Loucy (cell line): ENCODE data around the gene SMYD5.

ENCODE experiments used
- H2AFZ ChIP-seq: fragments of 200-600 bp; sonication (generic); 2 replicates; pipeline ENCODE4 v1.6.0; 2016; ENCODE audit warnings: antibody characterized with exemption, mild to moderate bottlenecking, low read length, moderate library complexity
- H3F3A ChIP-seq: fragments of 200-600 bp; 2 replicates; pipeline ENCODE4 v1.6.0; 2016; ENCODE audit warnings: antibody characterized with exemption, low read depth, mild to moderate bottlenecking
- H3K27me3 ChIP-seq: fragments of 200-600 bp; sonication (generic); 2 replicates; pipeline ENCODE4 v1.6.1; 2014; ENCODE audit warnings: low read length, mild to moderate bottlenecking; ENCODE audit not compliant: insufficient read depth, poor library complexity, severe bottlenecking
- H3K36me3 ChIP-seq: fragments of 200-600 bp; sonication (generic); 2 replicates; pipeline ENCODE4 v1.6.1; 2016; ENCODE audit warnings: low read length; ENCODE audit not compliant: insufficient read depth
- H3K4me1 ChIP-seq: fragments of 200-600 bp; sonication (generic); 2 replicates; pipeline ENCODE4 v1.5.1; 2014; ENCODE audit warnings: low read length, mild to moderate bottlenecking; ENCODE audit not compliant: insufficient read depth, poor library complexity, severe bottlenecking
- H3K4me2 ChIP-seq: fragments of 200-600 bp; sonication (generic); 2 replicates; pipeline ENCODE4 v1.6.0; 2014; ENCODE audit warnings: antibody characterized with exemption, low read length, low read depth, mild to moderate bottlenecking; ENCODE audit not compliant: poor library complexity, severe bottlenecking
- H3K4me3 ChIP-seq: fragments of 200-600 bp; sonication (generic); 2 replicates; pipeline ENCODE4 v1.5.1; 2014; ENCODE audit warnings: low read length, mild to moderate bottlenecking, mixed read lengths; ENCODE audit not compliant: poor library complexity, severe bottlenecking
- H3K79me2 ChIP-seq: fragments of 200-600 bp; sonication (generic); 2 replicates; pipeline ENCODE4 v1.6.1; 2014; ENCODE audit warnings: low read length; ENCODE audit not compliant: insufficient read depth
- H3K9ac ChIP-seq: fragments of 200-600 bp; sonication (generic); 2 replicates; pipeline ENCODE4 v1.6.0; 2014; ENCODE audit warnings: mild to moderate bottlenecking, low read depth, low read length, moderate library complexity; ENCODE audit not compliant: poor library complexity, severe bottlenecking
- H3K9me2 ChIP-seq: fragments of 200-600 bp; sonication (generic); replicated peaks from 2 replicates; pipeline ENCODE4 v1.6.1; 2016; ENCODE audit warnings: low read depth, low read length, mixed read lengths
- H3K9me3 ChIP-seq: fragments of 200-600 bp; sonication (generic); 2 replicates; pipeline ENCODE4 v1.6.1; 2014; ENCODE audit warnings: mild to moderate bottlenecking, antibody characterized with exemption, low read length, low read depth; ENCODE audit not compliant: insufficient read depth
- H4K20me1 ChIP-seq: fragments of 200-600 bp; sonication (generic); 2 replicates; pipeline ENCODE4 v1.6.0; 2014; ENCODE audit warnings: antibody characterized with exemption, low read length, mild to moderate bottlenecking; ENCODE audit not compliant: insufficient read depth, poor library complexity, severe bottlenecking
- CTCF ChIP-seq: fragments of 200-600 bp; sonication (generic); conservative IDR thresholded peaks from 2 replicates; pipeline ENCODE4 v1.5.1; 2014; ENCODE audit warnings: mild to moderate bottlenecking, antibody characterized with exemption, low read length
- EZH2phosphoT487 ChIP-seq: fragments of 200-600 bp; IDR thresholded peaks from 2 replicates; pipeline ENCODE4 v1.6.1; 2018; ENCODE audit warnings: antibody characterized with exemption, mild to moderate bottlenecking, moderate library complexity, borderline replicate concordance

Gene SMYD5

GRCh38 chr2:73256618-73256922 lies 42.5 kb downstream of the SMYD5 start:
- H3K79me2 ChIP-seq = no peaks in the 10 kb centered on the region
- H3K4me3 ChIP-seq = no peak overlapping the region
- no peak overlapping the region for H3K9ac ChIP-seq
- TF ChIP-seq EZH2phosphoT487 = no peak
- H3F3A ChIP-seq = no peaks in the 10 kb centered on the region
- peaks cover 65% of the 10 kb centered on the region; the same call in 1 of the 2 replicates for H3K36me3 ChIP-seq
- no peak overlapping the region for H3K4me2 ChIP-seq
- H3K27me3 ChIP-seq = no peaks in the 10 kb centered on the region
- no peaks in the 10 kb centered on the region for H3K9me2 ChIP-seq
- no peaks in the 10 kb centered on the region for H4K20me1 ChIP-seq
- H3K9me3 ChIP-seq = no peaks in the 10 kb centered on the region
- no peaks in the 10 kb centered on the region for H3K4me1 ChIP-seq
- no peak overlapping the region for H2AFZ ChIP-seq

GRCh38 chr2:73257021-73257420 lies 43.0 kb downstream of the SMYD5 start:
- Histone ChIP-seq H3K9me3 (no peaks in the 10 kb centered on the region), H3K36me3 (peaks cover 61% of the 10 kb centered on the region; the same call in 1 of the 2 replicates)

GRCh38 chr2:73257425-73258125 lies 43.5 kb downstream of the SMYD5 start:
- no peak overlapping the region for H2AFZ ChIP-seq
- peaks cover 60% of the 10 kb centered on the region; the same call in 1 of the 2 replicates for H3K36me3 ChIP-seq
- TF ChIP-seq EZH2phosphoT487 = no peak
- no peak for TF ChIP-seq CTCF
- no peak overlapping the region for H3K4me3 ChIP-seq
- no peaks in the 10 kb centered on the region for H4K20me1 ChIP-seq
- H3K4me1 ChIP-seq = no peaks in the 10 kb centered on the region
- H3K9ac ChIP-seq = no peak overlapping the region
- H3K9me2 ChIP-seq = no peaks in the 10 kb centered on the region
- H3K27me3 ChIP-seq = no peaks in the 10 kb centered on the region
- H3K79me2 ChIP-seq = no peaks in the 10 kb centered on the region
- no peaks in the 10 kb centered on the region for H3K9me3 ChIP-seq
- H3K4me2 ChIP-seq = no peak overlapping the region
- H3F3A ChIP-seq = no peaks in the 10 kb centered on the region

More at GRCh38 chr2:73257021-73257420, 43.0 kb downstream of the SMYD5 start:
- H3K4me1 ChIP-seq = no peaks in the 10 kb centered on the region
- no peaks in the 10 kb centered on the region for H3K79me2 ChIP-seq
- H3K9me2 ChIP-seq = no peaks in the 10 kb centered on the region
- H3K4me3 ChIP-seq = no peak overlapping the region
- no peak overlapping the region for H3K9ac ChIP-seq
- H2AFZ ChIP-seq = no peak overlapping the region
- no peaks in the 10 kb centered on the region for H3F3A ChIP-seq
- no peak for TF ChIP-seq CTCF
- no peak for TF ChIP-seq EZH2phosphoT487
- no peaks in the 10 kb centered on the region for H3K27me3 ChIP-seq
- no peak overlapping the region for H3K4me2 ChIP-seq
- no peaks in the 10 kb centered on the region for H4K20me1 ChIP-seq
